SK-N-SH treated with all-trans-retinoic acid at 6 μM for 48 hours (cell line): ENCODE measurements around the gene AK1.

Source experiments
- ATAC-seq: fragments of 200-7000 bp; cut with Tn5 transposase; 3 replicates; pipeline ENCODE4 v1.9.1; 2020; ENCODE audit warnings: mild to moderate bottlenecking, moderate library complexity
- BACH2 ChIP-seq: fragments of 250-450 bp; sonication (Bioruptor Pico); IDR thresholded peaks from 2 replicates; pipeline ENCODE4 v1.9.0; 2021; ENCODE audit warnings: mild to moderate bottlenecking, borderline replicate concordance
- CREB5 ChIP-seq: fragments of 250-450 bp; sonication (Bioruptor Pico); IDR thresholded peaks from 2 replicates; pipeline ENCODE4 v1.5.1; 2020; ENCODE audit warnings: low read depth, mild to moderate bottlenecking, moderate library complexity
- CSDC2 ChIP-seq: fragments of 250-450 bp; sonication (Bioruptor Pico); IDR thresholded peaks from 2 replicates; pipeline ENCODE4 v1.5.0; 2020; ENCODE audit warnings: mild to moderate bottlenecking, moderate library complexity
- CSRNP3 ChIP-seq: fragments of 250-450 bp; sonication (Bioruptor Pico); IDR thresholded peaks from 2 replicates; pipeline ENCODE4 v1.5.1; 2021; ENCODE audit warnings: mild to moderate bottlenecking, moderate library complexity
- GLIS3 ChIP-seq: fragments of 250-450 bp; sonication (Bioruptor Pico); IDR thresholded peaks from 2 replicates; pipeline ENCODE4 v1.5.0; 2020; ENCODE audit warnings: mild to moderate bottlenecking, moderate library complexity
- ISL1 ChIP-seq: fragments of 250-450 bp; sonication (Bioruptor Pico); IDR thresholded peaks from 2 replicates; pipeline ENCODE4 v2.1.2; 2022; ENCODE audit warnings: mild to moderate bottlenecking, moderate library complexity
- OSR1 ChIP-seq: fragments of 250-450 bp; sonication (Bioruptor Pico); IDR thresholded peaks from 2 replicates; pipeline ENCODE4 v1.8.0; 2022; ENCODE audit warnings: moderate library complexity, mild to moderate bottlenecking, inconsistent platforms
- PATZ1 ChIP-seq: fragments of 250-450 bp; sonication (Bioruptor Pico); IDR thresholded peaks from 2 replicates; pipeline ENCODE4 v1.8.0; 2020; ENCODE audit warnings: mild to moderate bottlenecking, moderate library complexity, borderline replicate concordance
- PPARA ChIP-seq: fragments of 250-450 bp; sonication (Bioruptor Pico); IDR thresholded peaks from 2 replicates; pipeline ENCODE4 v1.5.0; 2020; ENCODE audit warnings: mild to moderate bottlenecking, borderline replicate concordance
- RARB ChIP-seq: fragments of 250-450 bp; sonication (Bioruptor Pico); IDR thresholded peaks from 2 replicates; pipeline ENCODE4 v1.8.0; 2021; ENCODE audit warnings: mild to moderate bottlenecking, moderate library complexity
- SNAI2 ChIP-seq: fragments of 250-450 bp; sonication (Bioruptor Pico); IDR thresholded peaks from 2 replicates; pipeline ENCODE4 v1.5.0; 2020; ENCODE audit warnings: mild to moderate bottlenecking, moderate library complexity
- TCF4 ChIP-seq: fragments of 250-450 bp; sonication (Bioruptor Pico); IDR thresholded peaks from 2 replicates; pipeline ENCODE4 v1.8.0; 2021; ENCODE audit warnings: mild to moderate bottlenecking, moderate library complexity, borderline replicate concordance
- TOX ChIP-seq: fragments of 250-450 bp; sonication (Bioruptor Pico); IDR thresholded peaks from 2 replicates; pipeline ENCODE4 v1.8.0; 2021; ENCODE audit warnings: mild to moderate bottlenecking, moderate library complexity, borderline replicate concordance
- TSHZ2 ChIP-seq: fragments of 250-450 bp; sonication (Bioruptor Pico); IDR thresholded peaks from 2 replicates; pipeline ENCODE4 v1.5.0; 2020; ENCODE audit warnings: mild to moderate bottlenecking, moderate library complexity
- ZC3H10 ChIP-seq: fragments of 250-450 bp; sonication (Bioruptor Pico); IDR thresholded peaks from 2 replicates; pipeline ENCODE4 v1.5.1; 2021; ENCODE audit warnings: mild to moderate bottlenecking, moderate library complexity
- ZFP3 ChIP-seq: fragments of 250-450 bp; sonication (Bioruptor Pico); IDR thresholded peaks from 2 replicates; pipeline ENCODE4 v1.5.0; 2020; ENCODE audit warnings: mild to moderate bottlenecking, moderate library complexity
- ZFP30 ChIP-seq: fragments of 450-650 bp; formaldehyde crosslinking; IDR thresholded peaks from 2 replicates; pipeline ENCODE4 v1.5.0; 2022; ENCODE audit warnings: mild to moderate bottlenecking, moderate library complexity
- ZNF565 ChIP-seq: fragments of 450-650 bp; formaldehyde crosslinking; conservative IDR thresholded peaks from 2 replicates; pipeline ENCODE4 v1.5.0; 2020; ENCODE audit warnings: low read depth, mild to moderate bottlenecking, moderate library complexity
- ZNF70 ChIP-seq: fragments of 450-650 bp; formaldehyde crosslinking; IDR thresholded peaks from 2 replicates; pipeline ENCODE4 v1.5.0; 2020; ENCODE audit warnings: mild to moderate bottlenecking, moderate library complexity
- ZNF8 ChIP-seq: fragments of 450-650 bp; formaldehyde crosslinking; IDR thresholded peaks from 2 replicates; pipeline ENCODE4 v1.5.0; 2020; ENCODE audit warnings: mild to moderate bottlenecking, moderate library complexity

The AK1 gene

GRCh38 chr9:127916720-127917581 is 39.5 kb upstream of the AK1 start, which contains the start of gene ST6GALNAC4:
Gene ST6GALNAC4 (minus strand): TSS chr9:127917041. CDS start chr9:127916419, 622 bp downstream.
- ATAC-seq: peak; percentile 80
- no peak for TF ChIP-seq CSDC2
- no peak for TF ChIP-seq ZNF8 (CRISPR knock-in tag)
- TF ChIP-seq ZNF565 (CRISPR knock-in tag): no peak
- no peak for TF ChIP-seq TCF4
- TF ChIP-seq BACH2 (CRISPR knock-in tag): no peak

- peak; percentile 1; the same call in 2 of the 3 replicates for ATAC-seq
- TF ChIP-seq ZNF8 (CRISPR knock-in tag) (no peak), PATZ1 (CRISPR knock-in tag) (no peak), GLIS3 (no peak), ZFP30 (CRISPR knock-in tag) (no peak), PPARA (CRISPR knock-in tag) (no peak), TCF4 (no peak), SNAI2 (CRISPR knock-in tag) (no peak), BACH2 (CRISPR knock-in tag) (no peak), TSHZ2 (CRISPR knock-in tag) (no peak), ISL1 (CRISPR knock-in tag) (no peak), OSR1 (CRISPR knock-in tag) (no peak), CSDC2 (no peak), ZNF565 (CRISPR knock-in tag) (no peak), ZNF70 (CRISPR knock-in tag) (no peak)
- TF ChIP-seq, all 23 proteins: peak for 0
Observed at GRCh38 chr9:127915801-127916719, 38.6 kb upstream of the AK1 start.

GRCh38 chr9:127915325-127915752 is 37.9 kb upstream of the AK1 start:
- no peak for ATAC-seq
- TF ChIP-seq GLIS3 (no peak), CREB5 (no peak), OSR1 (CRISPR knock-in tag) (no peak), ZNF565 (CRISPR knock-in tag) (no peak), ZC3H10 (CRISPR knock-in tag) (no peak), ZFP30 (CRISPR knock-in tag) (no peak), CSRNP3 (CRISPR knock-in tag) (no peak), RARB (CRISPR knock-in tag) (no peak), ZFP3 (no peak), TOX (CRISPR knock-in tag) (no peak), TCF4 (no peak), CSDC2 (no peak), BACH2 (CRISPR knock-in tag) (no peak), ZNF70 (CRISPR knock-in tag) (no peak), SNAI2 (CRISPR knock-in tag) (no peak), PATZ1 (CRISPR knock-in tag) (no peak), ISL1 (CRISPR knock-in tag) (no peak), TSHZ2 (CRISPR knock-in tag) (no peak)
- TF ChIP-seq, all 23 proteins: peak for 0
